NCI-H524 (cell line): ENCODE measurements around the gene RTF2.

Experiments used
- DNase-seq, 2 experiments: peaks; one replicate each; lab custom pipeline; 2025; lab: John Stamatoyannopoulos, UW

Gene RTF2

GRCh38 chr20:56438284-56438683 lies 30.1 kb upstream of the RTF2 start:
- no peak for DNase-seq

DNA sequence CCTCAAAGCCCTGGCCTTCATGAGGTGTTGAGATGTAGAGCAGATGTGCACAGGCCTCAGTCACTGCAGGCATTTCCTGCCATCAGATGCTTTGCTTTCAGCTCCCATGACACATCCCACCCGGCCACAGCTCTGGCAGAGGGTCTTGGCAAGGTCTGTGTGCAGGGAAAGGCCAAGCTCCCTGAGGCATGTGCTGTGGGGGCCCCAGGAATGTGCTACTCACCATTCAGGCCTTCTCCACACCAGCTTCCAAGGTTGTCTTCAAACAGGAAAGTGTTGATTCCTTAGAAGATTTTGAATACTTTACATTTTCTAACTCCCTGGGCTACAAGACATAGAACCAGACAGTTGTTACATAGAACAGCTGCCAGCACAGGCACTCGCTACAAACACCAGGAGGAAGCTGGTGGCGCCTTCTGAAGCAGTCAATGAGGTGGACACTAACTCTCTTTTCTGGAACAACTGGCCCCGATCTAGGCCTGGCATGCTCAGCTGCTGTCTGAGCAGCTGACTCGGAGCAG lies 28.6 kb upstream of the RTF2 start:
- no peak for DNase-seq

DNA sequence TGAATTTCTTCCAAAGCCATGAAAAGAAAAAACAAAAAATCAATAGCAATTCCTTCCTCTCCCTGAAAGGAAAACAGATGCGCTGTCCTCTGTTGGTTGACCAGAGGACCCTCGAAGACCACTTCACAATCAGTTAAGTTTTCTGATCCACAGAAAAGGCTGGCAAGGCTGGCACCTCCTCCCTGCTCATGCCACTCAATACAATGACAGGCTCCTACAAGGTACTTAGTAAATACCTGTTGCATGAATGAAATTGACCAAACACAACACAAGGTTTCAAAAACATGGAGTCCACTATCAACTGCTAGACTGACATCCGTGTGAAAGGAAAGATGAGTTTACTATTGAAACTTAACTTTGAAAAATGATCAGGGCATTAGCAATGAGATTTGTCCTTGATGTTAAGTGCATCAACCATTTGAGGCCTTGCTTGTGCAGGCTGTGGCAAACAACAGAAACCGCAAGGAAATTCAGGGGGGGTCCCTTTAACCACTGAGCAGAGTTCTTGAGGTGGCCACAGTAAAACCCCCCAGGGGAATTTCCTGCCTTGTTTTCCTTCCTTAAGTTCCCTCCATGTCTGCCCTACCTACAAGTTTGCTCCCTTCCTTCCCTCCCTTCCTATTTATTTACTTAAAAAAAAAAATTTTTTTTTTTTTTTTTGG lies 27.9 kb upstream of the RTF2 start:
- DNase-seq = no peak

DNA sequence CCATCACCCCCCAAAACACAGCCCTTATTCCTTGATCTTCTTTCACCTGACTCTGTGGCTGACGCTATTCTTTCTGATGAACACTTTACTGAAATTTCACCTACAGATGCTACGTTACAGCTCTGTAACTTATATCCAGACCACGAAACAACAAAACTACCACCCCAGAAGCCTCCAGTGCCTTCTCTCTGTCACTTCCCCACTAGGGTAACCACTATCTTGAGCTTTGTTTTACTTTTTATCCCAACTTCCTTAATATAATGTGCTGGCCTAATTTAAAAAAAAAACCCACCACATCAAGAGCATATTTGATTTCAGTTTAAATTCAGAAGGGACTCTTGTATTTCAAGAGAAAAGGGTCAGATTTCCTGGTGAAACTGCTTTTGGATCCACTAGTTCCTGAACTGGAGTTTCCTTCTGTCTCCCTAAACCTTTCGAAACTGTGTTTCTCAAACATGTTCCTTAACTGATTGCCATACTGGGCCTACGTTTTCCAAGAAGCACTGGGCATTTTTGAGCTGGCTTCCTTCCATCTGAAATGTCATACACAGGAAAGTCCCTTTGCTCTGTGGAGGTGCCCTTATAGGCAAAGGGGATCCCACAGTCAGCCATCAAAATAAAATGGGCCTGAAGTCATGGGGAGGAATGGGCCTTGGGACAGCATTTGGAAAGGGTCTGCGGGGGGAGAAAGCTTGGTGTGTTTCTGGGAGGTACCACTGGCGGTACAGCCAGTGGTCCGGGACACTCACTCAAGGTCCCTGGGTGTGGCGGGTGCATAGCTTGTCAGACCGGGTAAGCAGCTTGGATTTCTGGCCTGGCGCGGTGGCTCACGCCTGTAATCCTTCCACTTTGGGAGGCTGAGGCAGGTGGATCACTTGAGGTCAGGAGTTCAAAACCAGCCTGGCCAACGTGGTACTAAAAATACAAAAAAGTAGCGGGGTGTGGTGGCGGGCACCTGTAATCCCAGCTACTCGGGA lies 25.8 kb upstream of the RTF2 start:
- DNase-seq = no peak

DNA sequence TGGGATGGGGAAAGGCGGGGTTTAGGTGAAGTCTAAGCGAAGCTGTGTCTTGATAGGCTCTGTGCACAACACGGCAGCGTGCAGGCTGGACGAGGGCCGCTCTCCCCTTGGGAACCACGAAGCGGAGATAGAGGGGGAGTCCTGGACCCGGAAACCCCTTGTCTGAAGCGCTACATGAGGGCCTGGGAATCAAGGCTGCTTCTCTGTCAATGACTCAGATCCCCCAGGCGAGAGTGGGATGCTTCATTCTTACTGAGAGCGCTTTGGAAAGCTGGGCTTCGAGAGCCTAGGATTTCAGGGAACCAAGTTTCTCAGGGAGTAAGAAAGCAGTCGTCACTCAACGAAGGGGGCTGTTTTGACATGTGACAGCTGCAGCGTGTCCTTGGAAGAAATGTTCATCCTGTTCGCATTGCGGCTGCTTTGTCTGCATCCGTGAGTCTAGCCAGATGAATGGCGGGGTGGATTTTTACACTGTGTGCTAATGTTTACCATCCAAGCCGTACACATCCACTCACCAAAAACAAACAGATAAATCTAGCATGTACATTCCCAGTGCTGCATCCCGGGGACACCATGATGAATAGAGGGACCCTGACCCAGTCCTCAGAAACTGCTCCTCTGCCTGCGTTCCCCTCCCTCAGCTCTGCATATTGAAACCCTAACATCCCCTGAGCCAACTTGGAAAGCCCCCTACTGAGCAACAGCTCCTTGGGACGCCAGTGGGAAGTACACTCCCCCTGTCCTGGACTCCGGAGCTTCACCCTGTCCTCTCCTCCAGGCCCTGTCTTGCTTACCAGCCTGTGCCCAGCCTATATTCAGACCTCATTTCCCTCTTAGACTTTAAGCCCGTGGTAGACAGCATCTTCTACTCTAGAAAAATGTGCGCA lies 24.5 kb upstream of the RTF2 start:
- no peak for DNase-seq

DNA sequence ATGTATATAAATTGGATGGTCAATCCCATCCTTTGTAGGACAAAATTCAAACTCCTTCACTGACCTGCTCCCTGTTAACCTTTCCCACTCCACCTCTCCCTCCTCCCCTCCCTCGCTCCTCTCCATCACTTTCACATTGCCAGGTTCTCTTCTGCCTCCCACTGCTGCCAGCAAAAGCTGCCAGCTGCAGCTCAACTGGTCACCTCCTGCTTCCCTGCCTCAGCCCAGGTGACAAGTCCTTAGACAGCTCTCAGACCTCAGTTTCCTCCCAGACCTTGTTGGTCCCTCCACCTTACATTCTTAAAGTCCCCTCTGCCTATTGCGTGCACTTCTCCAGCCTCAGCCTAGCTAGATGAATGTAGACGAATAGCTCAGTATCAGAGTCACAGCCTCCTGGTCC lies 23.3 kb upstream of the RTF2 start:
- DNase-seq = no peak

GRCh38 chr20:56445540-56445939 lies 22.9 kb upstream of the RTF2 start:
- no peak for DNase-seq

DNA sequence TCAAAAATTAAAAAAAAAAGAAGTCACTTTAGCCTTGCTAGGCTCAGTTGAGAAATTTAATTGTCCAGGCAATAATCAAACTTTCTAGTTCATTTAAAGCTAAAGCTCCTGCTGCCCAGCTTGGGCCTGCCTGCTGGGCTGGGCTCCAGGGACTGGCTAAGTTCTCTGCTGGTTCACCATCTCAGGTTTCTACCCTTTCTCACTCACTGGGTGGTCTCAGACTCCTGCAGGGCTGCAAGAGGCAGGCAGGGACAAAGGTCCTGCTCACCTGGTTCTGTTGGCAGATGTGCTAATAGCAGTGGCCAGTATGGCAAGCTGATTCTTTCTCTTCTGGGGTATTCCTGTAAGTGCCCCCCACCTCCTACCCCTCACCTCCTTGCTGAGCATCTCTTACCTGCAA lies 21.2 kb upstream of the RTF2 start:
- no peak for DNase-seq

- DNase-seq = no peak
Observed at GRCh38 chr20:56449459-56449858, 19.0 kb upstream of the RTF2 start.

- DNase-seq = no peak
Observed at GRCh38 chr20:56451056-56451765, 17.2 kb upstream of the RTF2 start.

DNA sequence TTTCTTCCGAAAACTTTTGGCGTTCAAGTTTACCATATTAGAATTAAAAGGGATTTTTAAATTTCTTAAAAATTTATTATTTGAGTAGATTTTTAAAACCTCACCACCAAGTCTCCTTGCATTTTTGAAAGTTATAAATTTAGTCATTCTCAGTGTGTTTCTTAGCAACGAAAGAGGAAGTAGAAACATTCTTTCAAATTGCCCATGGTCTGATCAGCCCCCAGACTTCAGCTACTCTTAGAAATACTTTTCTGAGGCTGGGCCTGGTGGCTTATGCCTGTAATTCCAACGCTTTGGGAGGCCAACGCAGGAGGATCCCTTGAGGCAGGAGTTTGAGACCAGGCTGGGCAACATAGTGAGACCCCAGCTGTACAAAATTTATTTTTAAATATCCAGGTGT lies 15.1 kb upstream of the RTF2 start:
- DNase-seq = no peak

- no peak for DNase-seq
Observed at GRCh38 chr20:56454754-56455153, 13.7 kb upstream of the RTF2 start.

DNA sequence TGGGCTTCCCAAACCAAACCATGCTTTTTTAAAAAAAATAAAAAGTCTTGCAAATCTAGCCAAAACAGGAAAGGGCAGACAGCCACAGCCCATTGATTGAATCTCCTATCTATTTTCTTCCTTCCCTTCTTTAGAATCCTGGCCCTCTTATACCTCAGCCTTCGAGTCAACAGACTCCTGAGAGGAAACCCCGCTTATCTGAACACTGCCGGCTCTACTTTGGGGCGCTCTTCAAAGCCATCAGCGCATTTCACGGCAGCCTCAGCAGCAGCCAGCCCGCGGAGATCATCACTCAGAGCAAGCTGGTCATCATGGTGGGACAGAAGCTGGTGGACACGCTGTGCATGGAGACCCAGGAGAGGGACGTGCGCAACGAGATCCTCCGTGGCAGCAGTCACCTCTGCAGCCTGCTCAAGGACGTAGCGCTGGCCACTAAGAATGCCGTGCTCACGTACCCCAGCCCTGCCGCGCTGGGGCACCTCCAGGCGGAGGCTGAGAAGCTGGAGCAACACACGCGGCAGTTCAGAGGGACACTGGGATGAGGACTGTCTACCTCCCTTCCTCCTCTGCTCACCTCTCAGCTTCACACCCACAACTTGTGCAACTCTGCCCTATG lies 10.1 kb upstream of the RTF2 start:
- DNase-seq = no peak

DNA sequence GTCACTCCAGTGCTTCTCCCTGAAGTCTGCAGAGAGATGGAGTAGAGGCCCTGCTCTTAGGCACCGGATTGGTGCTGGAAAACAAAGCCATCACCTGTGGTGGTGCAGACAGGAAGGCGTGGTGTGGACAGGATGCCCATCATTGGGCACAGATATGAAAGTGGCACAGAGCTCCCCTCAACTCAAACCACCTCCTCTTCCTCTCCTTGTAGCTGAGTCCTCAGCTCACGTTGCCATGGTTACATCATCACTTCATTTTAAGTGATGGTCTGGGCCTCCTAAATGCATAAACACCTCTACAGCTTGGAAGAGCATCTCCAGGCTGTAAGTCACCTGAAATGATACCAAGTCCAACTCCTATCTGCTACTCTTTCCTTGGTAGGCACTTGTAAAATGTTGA lies 8.0 kb upstream of the RTF2 start:
- DNase-seq = no peak

GRCh38 chr20:56461576-56461975 lies 6.9 kb upstream of the RTF2 start:
- DNase-seq = no peak

GRCh38 chr20:56463428-56463827 lies 5.0 kb upstream of the RTF2 start:
- no peak for DNase-seq

GRCh38 chr20:56465997-56466396 lies 2.4 kb upstream of the RTF2 start:
- no peak for DNase-seq

DNA sequence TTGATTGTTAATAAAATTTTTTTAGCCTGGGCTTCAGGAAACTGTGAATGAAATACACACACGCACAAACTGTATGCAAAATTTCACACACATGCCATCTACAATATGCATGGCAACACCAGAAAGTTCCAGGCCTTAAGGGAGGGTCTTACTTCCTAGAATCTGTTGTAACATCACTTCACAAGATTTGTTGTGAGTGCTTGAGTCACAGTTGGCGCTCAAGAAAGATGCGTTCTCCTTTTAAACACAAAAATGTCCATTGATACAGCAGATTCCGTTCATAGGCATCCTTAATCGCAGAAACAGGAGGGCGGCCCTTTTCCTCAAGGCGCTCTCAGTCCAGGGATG lies 485 bp upstream of the RTF2 start:
- DNase-seq = no peak

DNA sequence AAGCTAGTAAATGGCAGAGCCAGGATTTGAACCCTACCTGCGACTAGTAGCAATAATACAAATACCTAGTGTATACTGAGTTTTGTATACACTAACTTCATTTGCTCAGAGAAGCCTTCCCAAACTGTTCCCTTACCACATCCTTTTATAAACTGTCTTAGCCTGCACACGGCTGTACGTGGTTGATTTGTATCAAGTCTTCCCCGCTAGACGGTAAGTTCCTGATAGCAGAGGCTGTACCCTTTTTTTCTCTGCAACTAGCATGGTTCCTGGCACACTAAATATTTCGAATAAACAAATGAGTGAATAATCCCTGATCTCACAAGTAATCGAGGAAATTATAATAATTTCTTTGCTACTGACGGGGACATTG lies 636 bp downstream of the RTF2 start:
- no peak for DNase-seq

DNA sequence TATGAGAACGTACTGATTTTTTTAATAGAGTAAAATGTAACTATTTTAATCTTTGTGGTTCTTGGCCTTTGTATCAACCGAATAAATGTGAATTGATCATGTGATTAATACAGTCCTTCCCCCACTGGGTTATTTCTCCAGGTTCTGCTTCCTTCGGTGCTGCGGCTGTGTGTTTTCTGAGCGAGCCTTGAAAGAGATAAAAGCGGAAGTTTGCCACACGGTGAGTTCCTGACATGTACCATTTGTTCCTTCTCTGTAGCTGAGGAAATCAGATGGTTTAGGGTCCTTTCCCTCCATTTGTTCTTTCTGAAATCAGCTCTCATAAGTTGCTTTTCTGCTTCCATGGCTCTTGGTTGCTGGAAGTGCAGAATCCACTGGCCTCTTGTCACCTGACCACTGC lies 15.5 kb downstream of the RTF2 start:
- no peak for DNase-seq

DNA sequence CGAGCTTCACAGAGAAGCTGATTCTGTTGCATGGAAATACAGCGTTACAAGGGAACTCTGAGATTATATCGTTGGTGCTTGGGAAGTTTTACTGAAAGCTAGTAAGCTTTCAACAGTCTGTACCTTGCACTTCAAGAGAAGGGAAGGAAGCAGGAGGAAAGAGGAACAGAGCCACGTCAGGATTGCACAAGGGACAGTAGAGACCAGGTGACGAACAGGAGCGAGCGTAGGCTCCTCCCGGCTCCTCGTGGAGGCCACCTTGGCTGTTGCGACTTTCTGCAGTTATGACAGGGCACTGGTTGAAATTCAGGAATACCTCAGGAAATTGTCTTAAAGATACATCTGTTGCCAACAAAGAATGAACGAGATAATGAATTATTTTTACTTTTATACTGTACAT lies 18.8 kb downstream of the RTF2 start:
- no peak for DNase-seq
